Cardiac muscle cell (in vitro differentiated cells and primary cell): Measurements from ENCODE around the gene DHRSX. TPM values are rescaled to one million over a fixed set of nuclear protein-coding genes. Genes with fewer than 3 reads are reported as not detected.

Source experiments
- DNase-seq, 2 donors: peaks; one replicate each; pipeline versions ENCODE4 v3.0.0 to v3.0.0-alpha.2; 2010 to 2017; ENCODE audit warnings: low read depth in 1 of 2, low spot score in 1 of 2
- H3K27ac ChIP-seq: fragments of 200-600 bp; sonication (generic); 2 replicates; pipeline ENCODE4 v1.5.1; 2016
- H3K27me3 ChIP-seq: fragments of 200-600 bp; sonication (generic); 2 replicates; pipeline ENCODE4 v1.6.0; 2016; ENCODE audit warnings: control low read depth
- H3K36me3 ChIP-seq: fragments of 200-600 bp; sonication (generic); 2 replicates; pipeline ENCODE4 v1.5.1; 2016; ENCODE audit warnings: control low read depth
- H3K4me1 ChIP-seq: fragments of 200-600 bp; sonication (generic); 2 replicates; pipeline ENCODE4 v1.8.1; 2017; ENCODE audit warnings: low read depth, mild to moderate bottlenecking, mixed run types
- H3K4me3 ChIP-seq: fragments of 200-600 bp; sonication (generic); 2 replicates; pipeline ENCODE4 v1.5.1; 2016; ENCODE audit warnings: mild to moderate bottlenecking
- H3K9me3 ChIP-seq: fragments of 200-600 bp; sonication (generic); 2 replicates; pipeline ENCODE4 v1.5.1; 2017; ENCODE audit warnings: low read depth, mild to moderate bottlenecking, control low read depth
- polyA plus RNA-seq: library from polyadenylated mRNA; unstranded; fragments of >200 nt; fragmentation: Nextera tagmentation; extraction: Ambion mirVana; gene quantifications from 2 replicates; pipeline ENCODE4 v1.2.1, GENCODE V29; 2016
- total RNA-seq: library from RNA; depleted of rRNA; stranded (reverse); fragments of >200 nt; gene quantifications from 2 replicates; pipeline ENCODE4 v1.2.3, GENCODE V29; 2016
- TF ChIP-seq, protein P1 (sequence below): IDR thresholded peaks from 2 replicates; pipeline ENCODE4 v1.5.1; 2012; ENCODE audit warnings: low read depth, mild to moderate bottlenecking, low read length

Gene DHRSX
- total and polyA plus RNA-seq, 2 experiments from 2014 or later: 20.4 to 33.4 TPM

DNA sequence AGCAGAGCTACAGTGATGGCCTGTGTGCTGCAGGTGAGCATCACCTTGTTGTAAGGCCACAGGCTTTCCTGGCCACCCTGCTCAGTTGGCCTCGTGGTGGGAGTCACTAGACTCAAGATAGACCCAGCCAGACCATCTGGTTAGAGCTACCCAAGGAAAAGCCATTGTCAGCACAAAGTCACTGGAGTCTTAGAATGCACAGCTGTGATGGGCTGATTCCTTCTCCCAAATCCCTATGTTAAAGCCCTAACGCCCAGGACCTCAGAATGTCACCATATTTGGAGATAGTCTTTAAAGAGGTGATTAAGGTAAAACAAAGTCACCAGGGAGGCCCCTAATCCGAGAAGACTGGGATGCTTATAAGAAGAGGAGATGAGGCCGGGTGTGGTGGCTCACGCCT lies 173.4 kb downstream of the DHRSX start:
- Histone ChIP-seq H3K27me3 (no peaks in the 10 kb centered on the region), H3K36me3 (no peaks in the 10 kb centered on the region), H3K27ac (no peak overlapping the region), H3K4me3 (no peak overlapping the region), H3K9me3 (no peaks in the 10 kb centered on the region), H3K4me1 (no peaks in the 10 kb centered on the region)
- TF ChIP-seq, protein P1, sequence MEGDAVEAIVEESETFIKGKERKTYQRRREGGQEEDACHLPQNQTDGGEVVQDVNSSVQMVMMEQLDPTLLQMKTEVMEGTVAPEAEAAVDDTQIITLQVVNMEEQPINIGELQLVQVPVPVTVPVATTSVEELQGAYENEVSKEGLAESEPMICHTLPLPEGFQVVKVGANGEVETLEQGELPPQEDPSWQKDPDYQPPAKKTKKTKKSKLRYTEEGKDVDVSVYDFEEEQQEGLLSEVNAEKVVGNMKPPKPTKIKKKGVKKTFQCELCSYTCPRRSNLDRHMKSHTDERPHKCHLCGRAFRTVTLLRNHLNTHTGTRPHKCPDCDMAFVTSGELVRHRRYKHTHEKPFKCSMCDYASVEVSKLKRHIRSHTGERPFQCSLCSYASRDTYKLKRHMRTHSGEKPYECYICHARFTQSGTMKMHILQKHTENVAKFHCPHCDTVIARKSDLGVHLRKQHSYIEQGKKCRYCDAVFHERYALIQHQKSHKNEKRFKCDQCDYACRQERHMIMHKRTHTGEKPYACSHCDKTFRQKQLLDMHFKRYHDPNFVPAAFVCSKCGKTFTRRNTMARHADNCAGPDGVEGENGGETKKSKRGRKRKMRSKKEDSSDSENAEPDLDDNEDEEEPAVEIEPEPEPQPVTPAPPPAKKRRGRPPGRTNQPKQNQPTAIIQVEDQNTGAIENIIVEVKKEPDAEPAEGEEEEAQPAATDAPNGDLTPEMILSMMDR: no peak
- DNase-seq: no peak

DNA sequence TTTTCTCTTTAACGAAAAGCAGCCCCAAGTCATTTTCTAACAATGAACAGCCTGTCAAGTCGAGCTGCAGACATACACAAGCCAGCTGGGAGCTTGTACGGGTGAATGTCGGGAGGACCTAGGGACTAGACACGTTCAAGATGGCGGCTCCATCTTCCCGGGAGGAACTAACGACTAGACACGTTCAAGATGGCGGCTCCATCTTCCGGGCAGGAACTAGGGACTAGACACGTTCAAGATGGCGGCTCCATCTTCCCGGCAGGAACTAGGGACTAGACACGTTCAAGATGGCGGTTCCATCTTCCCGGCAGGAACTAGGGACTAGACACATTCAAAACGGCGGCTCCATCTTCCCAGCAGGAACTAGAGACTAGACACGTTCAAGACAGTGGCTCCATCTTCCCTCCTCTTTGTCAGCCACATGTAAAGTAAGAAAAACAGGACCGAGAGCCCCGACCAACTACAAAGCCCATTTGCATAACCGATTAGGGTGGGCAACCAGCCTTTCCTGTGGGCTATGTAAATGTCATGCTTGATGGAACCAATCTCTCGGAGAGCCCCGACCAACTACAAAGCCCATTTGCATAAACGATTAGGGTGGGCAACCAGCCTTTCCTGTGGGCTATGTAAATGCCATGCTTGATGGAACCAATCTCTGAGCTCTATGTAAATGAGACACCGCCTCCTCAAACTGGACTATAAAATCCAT lies 175.5 kb downstream of the DHRSX start:
- H3K9me3 ChIP-seq: no peaks in the 10 kb centered on the region
- peak in 1 of 2 donors; percentile 82 for DNase-seq
- no peaks in the 10 kb centered on the region for H3K36me3 ChIP-seq
- no peak overlapping the region for H3K4me3 ChIP-seq
- TF ChIP-seq, protein P1: no peak
- H3K4me1 ChIP-seq: peaks cover 10% of the 10 kb centered on the region
- H3K27ac ChIP-seq: no peak overlapping the region
- no peaks in the 10 kb centered on the region for H3K27me3 ChIP-seq

DNA sequence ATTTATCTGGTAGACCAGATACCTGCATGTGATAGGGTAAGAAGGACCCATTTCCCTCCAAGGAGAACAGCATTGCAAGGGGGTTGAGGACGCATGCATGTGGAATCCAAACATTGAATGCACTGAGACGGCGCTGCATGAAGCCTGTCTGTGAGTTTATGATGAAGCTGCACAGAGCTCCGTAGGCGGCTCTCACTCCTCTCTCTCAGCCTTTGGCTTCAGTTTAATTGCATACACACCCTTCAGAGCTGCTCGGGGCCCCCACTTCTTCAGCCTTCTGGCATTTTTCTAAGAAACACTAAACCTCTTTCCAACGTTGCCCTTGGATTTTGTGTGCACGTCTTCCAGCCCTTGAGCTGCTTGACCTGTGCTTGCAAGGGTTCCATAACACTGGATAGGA lies 176.6 kb downstream of the DHRSX start:
- H3K4me1 ChIP-seq: peaks cover 10% of the 10 kb centered on the region

DNA sequence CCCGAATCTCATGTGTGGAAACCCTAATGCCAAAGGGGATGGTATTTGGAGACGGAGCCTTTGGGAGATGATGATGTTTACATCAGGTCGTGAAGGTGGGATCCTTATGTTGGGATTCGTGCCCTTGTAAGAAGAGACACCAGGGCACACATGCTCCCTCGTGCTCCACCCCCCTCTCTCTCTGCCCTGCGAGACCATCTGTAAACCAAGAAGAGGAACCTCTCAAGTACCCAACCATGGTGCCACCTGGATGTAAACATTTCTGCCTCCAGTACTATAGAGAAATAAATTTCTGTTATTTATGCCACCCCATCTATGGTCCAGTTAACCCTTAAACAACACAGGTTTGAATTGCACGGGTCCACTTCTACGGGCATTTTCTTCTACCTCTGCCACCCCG lies 179.4 kb downstream of the DHRSX start:
- Histone ChIP-seq H3K4me3 (no peak overlapping the region), H3K4me1 (peaks cover 10% of the 10 kb centered on the region), H3K27me3 (no peaks in the 10 kb centered on the region), H3K27ac (peak overlapping the region; percentile 78), H3K36me3 (no peaks in the 10 kb centered on the region), H3K9me3 (no peaks in the 10 kb centered on the region)
- TF ChIP-seq, protein P1: no peak
- no peak for DNase-seq

More for the DNA sequence above, 176.6 kb downstream of the DHRSX start:
- no peaks in the 10 kb centered on the region for H3K9me3 ChIP-seq
- no peaks in the 10 kb centered on the region for H3K27me3 ChIP-seq
- DNase-seq: no peak
- H3K36me3 ChIP-seq: no peaks in the 10 kb centered on the region
- H3K4me3 ChIP-seq: no peak overlapping the region
- TF ChIP-seq, protein P1: no peak
- H3K27ac ChIP-seq: no peak overlapping the region

DNA sequence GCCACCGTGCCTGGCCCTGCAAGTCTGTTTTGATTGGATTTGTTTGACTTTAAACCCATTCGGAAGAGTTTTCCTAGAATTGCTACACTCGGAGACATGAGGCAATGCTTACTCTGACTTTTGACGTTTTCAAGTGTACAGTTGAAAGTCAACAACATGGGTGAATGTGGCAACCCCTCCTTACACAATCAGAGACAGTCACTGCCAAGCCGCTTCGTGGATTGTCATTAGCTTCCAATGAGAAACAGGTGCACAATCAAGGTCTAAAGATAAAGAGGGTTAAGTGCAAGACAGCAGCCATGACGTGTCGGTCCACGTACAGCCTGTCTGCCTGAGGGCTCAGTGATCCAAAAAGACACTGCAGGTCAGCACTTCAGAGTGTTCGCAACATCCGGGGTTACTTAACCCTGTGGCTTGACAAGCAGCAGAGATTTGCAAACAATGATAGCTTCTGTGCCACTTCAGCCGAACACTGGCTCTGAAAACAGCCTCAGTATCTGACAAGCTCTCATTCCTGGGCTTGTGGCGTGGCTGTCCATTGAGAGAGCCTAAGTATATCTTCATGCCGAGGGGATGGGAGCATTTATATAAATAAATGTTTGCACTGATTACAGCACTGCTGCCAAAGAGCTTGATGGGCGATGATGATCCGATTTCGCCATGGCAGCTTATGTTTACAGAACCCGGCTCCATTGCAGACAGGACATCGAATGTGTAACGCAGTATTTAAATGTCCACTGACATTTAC lies 180.0 kb downstream of the DHRSX start:
- TF ChIP-seq, protein P1: no peak
- H3K4me3 ChIP-seq: no peak overlapping the region
- no peaks in the 10 kb centered on the region for H3K9me3 ChIP-seq
- H3K27me3 ChIP-seq: no peaks in the 10 kb centered on the region
- DNase-seq: peak; percentile 75 to 85
- H3K4me1 ChIP-seq: peaks cover 10% of the 10 kb centered on the region
- peak overlapping the region; percentile 78 for H3K27ac ChIP-seq
- no peaks in the 10 kb centered on the region for H3K36me3 ChIP-seq
